H9 (cell line): Measurements from ENCODE around the gene AHCY. TPM values are rescaled to one million over a fixed set of nuclear protein-coding genes. Genes with fewer than 3 reads are reported as not detected.

ENCODE experiments used
- DNase-seq: peaks from one replicate; pipeline ENCODE4 v3.0.0-alpha.2; 2017
- H2AFZ ChIP-seq: one replicate; pipeline ENCODE4 v1.6.1; 2013; ENCODE audit warnings: mild to moderate bottlenecking, low read length, control low read depth, moderate library complexity
- H2AK5ac ChIP-seq: 2 replicates; pipeline ENCODE4 v1.6.1; 2013; ENCODE audit warnings: low read length, control low read depth, mixed read lengths; ENCODE audit not compliant: insufficient read length
- H2BK120ac ChIP-seq: one replicate; pipeline ENCODE4 v1.6.1; 2013; ENCODE audit warnings: low read depth, mild to moderate bottlenecking, low read length, control low read depth, inconsistent platforms; ENCODE audit not compliant: poor library complexity, severe bottlenecking
- H2BK12ac ChIP-seq: 2 replicates; pipeline ENCODE4 v1.6.1; 2013; ENCODE audit warnings: low read length, control low read depth, mixed read lengths, low read depth; ENCODE audit not compliant: insufficient read length
- H2BK15ac ChIP-seq: 2 replicates; pipeline ENCODE4 v1.6.1; 2013; ENCODE audit warnings: low read depth, low read length, control low read depth
- H2BK20ac ChIP-seq: one replicate; pipeline ENCODE4 v1.6.1; 2013; ENCODE audit warnings: low read depth, mild to moderate bottlenecking, low read length, control low read depth, inconsistent platforms; ENCODE audit not compliant: poor library complexity, severe bottlenecking
- H2BK5ac ChIP-seq: 2 replicates; pipeline ENCODE4 v1.6.1; 2013; ENCODE audit warnings: low read length, control low read depth, mixed read lengths; ENCODE audit not compliant: insufficient read length
- H3K14ac ChIP-seq: 2 replicates; pipeline ENCODE4 v1.6.1; 2013; ENCODE audit warnings: low read length, control low read depth; ENCODE audit not compliant: insufficient read depth
- H3K18ac ChIP-seq: 2 replicates; pipeline ENCODE4 v1.6.1; 2013; ENCODE audit warnings: low read depth, mild to moderate bottlenecking, mixed read lengths, low read length, control low read depth; ENCODE audit not compliant: insufficient read length
- H3K23ac ChIP-seq: 2 replicates; pipeline ENCODE4 v1.6.1; 2013; ENCODE audit warnings: low read length, control low read depth, mixed read lengths, low read depth; ENCODE audit not compliant: insufficient read length
- H3K23me2 ChIP-seq: 2 replicates; pipeline ENCODE4 v1.6.1; 2013; ENCODE audit warnings: low read depth, mild to moderate bottlenecking, mixed read lengths, low read length, control low read depth; ENCODE audit not compliant: insufficient read length, poor library complexity, severe bottlenecking
- H3K27ac ChIP-seq: 2 replicates; pipeline ENCODE4 v1.5.1; 2013; ENCODE audit warnings: low read length, control low read depth, mixed read lengths, low read depth; ENCODE audit not compliant: insufficient read length
- H3K27me3 ChIP-seq: 2 replicates; pipeline ENCODE4 v1.6.1; 2013; ENCODE audit warnings: low read length, control low read depth, inconsistent platforms; ENCODE audit not compliant: insufficient read depth
- H3K4ac ChIP-seq: 2 replicates; pipeline ENCODE4 v1.6.1; 2013; ENCODE audit warnings: low read depth, mild to moderate bottlenecking, control low read depth, inconsistent platforms, low read length, moderate library complexity
- H3K4me1 ChIP-seq: 2 replicates; pipeline ENCODE4 v1.6.1; 2013; ENCODE audit warnings: low read length, control low read depth, inconsistent platforms; ENCODE audit not compliant: insufficient read depth
- H3K4me2 ChIP-seq: 2 replicates; pipeline ENCODE4 v1.6.1; 2013; ENCODE audit warnings: low read length, control low read depth, mixed read lengths; ENCODE audit not compliant: insufficient read length, insufficient read depth
- H3K56ac ChIP-seq: 2 replicates; pipeline ENCODE4 v1.6.1; 2013; ENCODE audit warnings: low read depth, mild to moderate bottlenecking, mixed read lengths, low read length, control low read depth; ENCODE audit not compliant: insufficient read length
- H3K79me1 ChIP-seq: 2 replicates; pipeline ENCODE4 v1.6.1; 2013; ENCODE audit warnings: low read depth, mild to moderate bottlenecking, moderate library complexity, low read length, control low read depth, inconsistent platforms; ENCODE audit not compliant: insufficient read depth, poor library complexity, severe bottlenecking
- H3K79me2 ChIP-seq: 2 replicates; pipeline ENCODE4 v1.6.1; 2013; ENCODE audit warnings: low read length, control low read depth, inconsistent platforms; ENCODE audit not compliant: insufficient read depth
- H3K9ac ChIP-seq: 2 replicates; pipeline ENCODE4 v1.6.1; 2013; ENCODE audit warnings: low read length, control low read depth, mixed read lengths; ENCODE audit not compliant: insufficient read length; ENCODE audit errors: extremely low read depth
- H3K9me3 ChIP-seq: one replicate; pipeline ENCODE4 v1.6.1; 2013; ENCODE audit warnings: low read depth, low read length, inconsistent platforms; ENCODE audit not compliant: control insufficient read depth
- H3T11ph ChIP-seq: one replicate; pipeline ENCODE4 v1.6.1; 2013; ENCODE audit warnings: mild to moderate bottlenecking, low read length, control low read depth, inconsistent platforms
- H4K20me1 ChIP-seq: one replicate; pipeline ENCODE4 v1.6.1; 2013; ENCODE audit not compliant: control insufficient read depth, insufficient read length, insufficient read depth
- H4K5ac ChIP-seq: 2 replicates; pipeline ENCODE4 v1.6.1; 2013; ENCODE audit warnings: low read depth, mild to moderate bottlenecking, mixed read lengths, low read length, control low read depth; ENCODE audit not compliant: insufficient read length
- H4K8ac ChIP-seq: replicated peaks from 2 replicates; pipeline ENCODE4 v1.6.1; 2013; ENCODE audit warnings: low read length, control low read depth, mixed read lengths, low read depth; ENCODE audit not compliant: insufficient read length
- H4K91ac ChIP-seq: 2 replicates; pipeline ENCODE4 v1.6.1; 2013; ENCODE audit warnings: low read depth, mild to moderate bottlenecking, moderate library complexity, mixed read lengths, low read length, control low read depth; ENCODE audit not compliant: insufficient read length
- H3K27ac Mint-ChIP-seq, 3 experiments: 2 replicates in 2 of 3; 3 replicates in 1 of 3; pipeline ENCODE4 v1.8.0; 2020 to 2021; ENCODE audit warnings: mixed read lengths in 3 of 3, mild to moderate bottlenecking in 1 of 3, moderate library complexity in 1 of 3
- H3K27me3 Mint-ChIP-seq: 2 replicates; pipeline ENCODE4 v1.8.0; 2021; ENCODE audit warnings: low read depth, mild to moderate bottlenecking, moderate library complexity, mixed read lengths
- H3K36me3 Mint-ChIP-seq, 3 experiments: 2 replicates in 2 of 3; 3 replicates in 1 of 3; pipeline ENCODE4 v1.8.0; 2020 to 2021; ENCODE audit warnings: low read depth in 3 of 3, mixed read lengths in 3 of 3; ENCODE audit not compliant: insufficient read depth in 1 of 3
- H3K4me1 Mint-ChIP-seq, 2 experiments: 2 replicates each; pipeline ENCODE4 v1.8.0; 2020; ENCODE audit warnings: mixed read lengths in 2 of 2
- H3K4me3 Mint-ChIP-seq, 2 experiments: 2 replicates in 1 of 2; 3 replicates in 1 of 2; pipeline ENCODE4 v1.8.0; 2020 to 2021; ENCODE audit warnings: mild to moderate bottlenecking in 2 of 2, mixed read lengths in 2 of 2, moderate library complexity in 1 of 2
- H3K9me3 Mint-ChIP-seq, 2 experiments: 2 replicates in 1 of 2; 3 replicates in 1 of 2; pipeline ENCODE4 v1.8.0; 2020; ENCODE audit warnings: mild to moderate bottlenecking in 2 of 2, mixed read lengths in 2 of 2, moderate library complexity in 1 of 2
- WGBS: extraction: QIAGEN DNeasy Blood & Tissue Kit; methylation state at CpG from one replicate; pipeline ENCODE4 v1.1.7; 2013; ENCODE audit warnings: missing lambda C conversion rate, low lambda C conversion rate, mixed read lengths; ENCODE audit not compliant: insufficient read length; ENCODE audit errors: extremely low coverage; 5-methylcytosine and 5-hydroxymethylcytosine counted together
- total RNA-seq: library from RNA; stranded (reverse); gene quantifications from 2 replicates; pipeline ENCODE4 v1.2.1, GENCODE V29; 2021
- TF ChIP-seq, protein P1 (sequence below): fragments of 200-600 bp; sonication (generic); conservative IDR thresholded peaks from 3 replicates; pipeline ENCODE4 v1.8.0; 2021; ENCODE audit warnings: antibody characterized with exemption, mild to moderate bottlenecking

AHCY gene
- total RNA-seq, 1 experiment from 2014 or later = 461 TPM

DNA sequence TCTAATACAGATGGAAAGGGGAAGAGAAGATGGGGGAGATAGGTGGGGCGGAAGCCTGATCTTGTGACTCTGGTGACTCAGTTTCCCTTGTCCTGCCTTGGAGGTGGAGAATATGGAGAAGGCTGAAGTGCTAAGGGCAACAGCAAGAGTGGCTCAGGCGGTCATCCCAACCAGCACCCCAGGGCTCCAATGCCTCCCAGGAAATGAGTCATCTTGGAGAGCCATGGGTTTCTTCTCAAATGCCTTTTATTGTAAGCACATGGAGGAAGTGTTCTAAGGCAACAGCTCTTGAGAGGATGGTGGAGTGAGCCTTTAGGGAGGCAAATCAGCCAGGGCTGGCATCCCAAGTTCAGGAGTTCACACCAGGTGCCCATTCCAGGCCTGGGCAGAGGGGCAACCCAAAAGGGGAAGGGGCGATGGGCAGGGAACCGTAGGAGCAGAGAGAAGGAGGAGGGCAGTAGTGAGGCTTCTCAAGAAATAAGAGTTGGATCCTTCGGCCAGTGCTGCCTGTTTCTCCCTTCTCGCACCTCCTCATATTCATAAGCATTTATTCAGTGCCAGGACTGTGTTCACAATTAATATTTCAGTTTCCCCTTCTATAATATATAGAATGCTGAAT, 13.2 kb upstream of the AHCY start:
- TF ChIP-seq, protein P1, sequence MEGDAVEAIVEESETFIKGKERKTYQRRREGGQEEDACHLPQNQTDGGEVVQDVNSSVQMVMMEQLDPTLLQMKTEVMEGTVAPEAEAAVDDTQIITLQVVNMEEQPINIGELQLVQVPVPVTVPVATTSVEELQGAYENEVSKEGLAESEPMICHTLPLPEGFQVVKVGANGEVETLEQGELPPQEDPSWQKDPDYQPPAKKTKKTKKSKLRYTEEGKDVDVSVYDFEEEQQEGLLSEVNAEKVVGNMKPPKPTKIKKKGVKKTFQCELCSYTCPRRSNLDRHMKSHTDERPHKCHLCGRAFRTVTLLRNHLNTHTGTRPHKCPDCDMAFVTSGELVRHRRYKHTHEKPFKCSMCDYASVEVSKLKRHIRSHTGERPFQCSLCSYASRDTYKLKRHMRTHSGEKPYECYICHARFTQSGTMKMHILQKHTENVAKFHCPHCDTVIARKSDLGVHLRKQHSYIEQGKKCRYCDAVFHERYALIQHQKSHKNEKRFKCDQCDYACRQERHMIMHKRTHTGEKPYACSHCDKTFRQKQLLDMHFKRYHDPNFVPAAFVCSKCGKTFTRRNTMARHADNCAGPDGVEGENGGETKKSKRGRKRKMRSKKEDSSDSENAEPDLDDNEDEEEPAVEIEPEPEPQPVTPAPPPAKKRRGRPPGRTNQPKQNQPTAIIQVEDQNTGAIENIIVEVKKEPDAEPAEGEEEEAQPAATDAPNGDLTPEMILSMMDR = no peak
- Histone ChIP-seq H2BK20ac (no peak overlapping the region), H3K9me3 (no peaks in the 10 kb centered on the region), H2AK5ac (no peak overlapping the region), H3K9ac (no peak overlapping the region), H3K4ac (no peak overlapping the region), H3K79me2 (no peaks in the 10 kb centered on the region), H3K27ac (no peak overlapping the region), H3K23ac (no peak overlapping the region), H3K4me1 (peaks cover 10% of the 10 kb centered on the region; the same call in 1 of the 2 replicates), H2BK5ac (no peak overlapping the region), H4K8ac (no peak overlapping the region), H3K56ac (no peak overlapping the region), H3K79me1 (no peaks in the 10 kb centered on the region), H3T11ph (no peak overlapping the region), H2BK120ac (no peak overlapping the region), H2AFZ (no peak overlapping the region), H4K5ac (no peak overlapping the region), H3K27me3 (peaks cover 5% of the 10 kb centered on the region; the same call in 1 of the 2 replicates), H3K18ac (no peak overlapping the region), H4K91ac (no peak overlapping the region), H3K23me2 (peaks cover 13% of the 10 kb centered on the region), H3K14ac (no peak overlapping the region), H4K20me1 (no peaks in the 10 kb centered on the region), H2BK15ac (no peak overlapping the region), H3K4me2 (no peak overlapping the region), H2BK12ac (no peak overlapping the region)
- DNase-seq = no peak
- no peaks in the 10 kb centered on the region for H3K36me3 Mint-ChIP-seq
- H3K27ac Mint-ChIP-seq = no peak overlapping the region; a peak in 1 of 7 replicates
- no peaks in the 10 kb centered on the region for H3K9me3 Mint-ChIP-seq
- peaks cover 27 to 30% of the 10 kb centered on the region in 2 experiments for H3K4me1 Mint-ChIP-seq
- peaks cover 16% of the 10 kb centered on the region for H3K27me3 Mint-ChIP-seq
- H3K4me3 Mint-ChIP-seq = no peak overlapping the region
- WGBS = no CpG with 5 or more reads among the region's 6 CpGs
